DMS153 treated with DMSO at 0.1 percent for 48 hours (cell line): ENCODE results near the gene CDRT15.
"Not testable (repeated sequence)": the region's sequence is repeated elsewhere in the genome, so short reads cannot be mapped to it uniquely, and the experiment has no call there.

Experiments
- DNase-seq: peaks from one replicate; lab custom pipeline; 2025; ENCODE audit not compliant: unreplicated experiment; lab: John Stamatoyannopoulos, UW

The CDRT15 gene

DNA sequence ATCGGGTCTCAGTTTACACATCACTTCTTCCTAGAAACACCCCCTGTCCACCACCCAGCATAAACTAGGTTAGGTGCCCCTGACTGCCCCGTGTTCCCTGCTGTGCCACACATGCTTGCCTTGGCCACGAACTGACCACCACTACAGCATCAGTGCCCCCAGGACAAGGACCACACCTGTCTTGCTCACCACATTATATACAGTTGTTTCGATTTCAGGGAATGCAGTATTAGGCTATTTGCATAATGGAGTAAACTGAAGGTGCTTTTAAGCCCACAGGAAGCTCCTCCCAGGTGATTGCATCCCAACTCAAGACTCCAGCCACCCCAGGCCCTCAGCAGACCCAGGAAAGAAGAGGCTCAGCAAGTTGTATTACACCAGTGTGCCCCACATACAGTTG lies 50.2 kb downstream of the CDRT15 start:
- DNase-seq: not testable (repeated sequence)
